Prostate gland (tissue), 2 donors: ENCODE data around the gene GALNT8. TPM values are rescaled to one million over a fixed set of nuclear protein-coding genes. Genes with fewer than 3 reads are reported as not detected.

Experiments
- DNase-seq: peaks from one replicate; pipeline ENCODE4 v3.0.0-alpha.2; 2019; ENCODE audit warnings: low spot score
- H3K27ac ChIP-seq, 2 donors: fragments of 200-600 bp; sonication (generic); 2 replicates each; pipeline ENCODE4 v1.5.1; 2017 to 2019
- H3K27me3 ChIP-seq: fragments of 200-600 bp; sonication (generic); replicated peaks from 2 replicates; pipeline ENCODE4 v1.5.1; 2019; ENCODE audit not compliant: insufficient read depth
- H3K36me3 ChIP-seq, 2 donors: fragments of 200-600 bp; sonication (generic); 1 replicate in 1 of 2; 2 replicates in 1 of 2; pipeline versions ENCODE4 v1.5.1 to v1.8.1; 2017 to 2019
- H3K4me1 ChIP-seq: fragments of 200-600 bp; sonication (generic); replicated peaks from 2 replicates; pipeline ENCODE4 v1.5.1; 2019
- H3K4me3 ChIP-seq, 2 donors: fragments of 200-600 bp; sonication (generic); 2 replicates each; pipeline ENCODE4 v1.5.1; 2017 to 2019
- H3K9me3 ChIP-seq: fragments of 200-600 bp; sonication (generic); 2 replicates; pipeline ENCODE4 v1.5.1; 2017
- CTCF ChIP-seq, 4 experiments: fragments of 200-600 bp in 2 of 4; fragments of 450-650 bp in 2 of 4; sonication (generic) in 2 of 4; IDR thresholded peaks; 1 replicate in 3 of 4; 2 replicates in 1 of 4; pipeline ENCODE4 v1.5.1; 2016 to 2019; ENCODE audit warnings: antibody characterized with exemption in 4 of 4, mild to moderate bottlenecking in 2 of 4, moderate library complexity in 2 of 4
- POLR2A ChIP-seq: fragments of 450-650 bp; IDR thresholded peaks from one replicate; pipeline ENCODE4 v1.6.1; 2016; ENCODE audit warnings: antibody characterized with exemption, mild to moderate bottlenecking
- POLR2AphosphoS5 ChIP-seq: sonication (generic); formaldehyde crosslinking; IDR thresholded peaks from one replicate; pipeline ENCODE4 v1.6.1; 2017; ENCODE audit warnings: antibody characterized with exemption
- WGBS: methylation state at CpG from one replicate; pipeline ENCODE4 v1.1.5; 2018; 5-methylcytosine and 5-hydroxymethylcytosine counted together
- intact Hi-C: fragments of 100-400 bp; cut with DNase I; formaldehyde crosslinking; loops from one replicate; pipeline ENCODE4 v1.14.2; 2022
- total RNA-seq, 2 donors: library from RNA; depleted of rRNA; stranded (reverse); fragments of >200 nt; gene quantifications; one replicate each; pipeline ENCODE4 v1.1.0, GENCODE V29; 2016

Gene GALNT8
- total RNA-seq, 2 donors from 2014 or later, result 0.41 to 5.1 TPM

DNA sequence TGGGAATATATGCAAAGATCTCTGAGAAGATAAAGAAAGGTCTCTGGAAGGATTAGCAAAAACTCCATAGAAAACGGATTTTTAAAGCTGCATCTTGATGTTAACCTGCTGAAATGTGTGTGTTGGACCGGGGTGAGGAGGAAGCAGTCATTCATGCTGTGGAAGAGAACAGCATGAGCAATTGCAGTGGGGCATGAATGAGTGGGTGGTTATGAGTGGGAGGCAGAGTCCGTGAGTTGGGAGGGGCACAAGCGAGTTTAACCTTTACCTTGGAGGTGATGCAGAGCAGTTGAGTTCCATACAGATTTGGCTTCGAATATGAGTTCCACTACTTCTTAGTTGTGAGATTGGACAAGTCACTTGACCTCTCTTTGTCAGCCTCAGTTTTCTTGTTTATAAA lies 29.4 kb upstream of the GALNT8 start:
- no peak overlapping the region for H3K27ac ChIP-seq
- no peaks in the 10 kb centered on the region for H3K36me3 ChIP-seq
- no peaks in the 10 kb centered on the region for H3K27me3 ChIP-seq
- no peak overlapping the region for H3K4me3 ChIP-seq
- DNase-seq, result no peak
- no peaks in the 10 kb centered on the region for H3K4me1 ChIP-seq
- TF ChIP-seq POLR2AphosphoS5, result no peak
- WGBS, result 98% methylated on average over 5 of the region's 5 CpGs
- intact Hi-C loops, result no loop called here
- H3K9me3 ChIP-seq, result no peaks in the 10 kb centered on the region

- no peak overlapping the region for H3K4me3 ChIP-seq
- H3K27ac ChIP-seq, result peak overlapping the region in 1 of 2 donors; percentile 18
- DNase-seq, result no peak
- H3K4me1 ChIP-seq, result no peaks in the 10 kb centered on the region
- WGBS, result 23% methylated on average over 10 of the region's 10 CpGs
- H3K36me3 ChIP-seq, result no peaks in the 10 kb centered on the region
- no peaks in the 10 kb centered on the region for H3K9me3 ChIP-seq
- intact Hi-C loops, result no loop called here
- no peaks in the 10 kb centered on the region for H3K27me3 ChIP-seq
- TF ChIP-seq POLR2AphosphoS5, result no peak
- TF ChIP-seq POLR2A, result no peak
- no peak for TF ChIP-seq CTCF (IDR thresholded peaks at IDR 0.05)
These were observed 19.6 kb upstream of the GALNT8 start for GRCh38 chr12:4700621-4701026.

- no peak for DNase-seq
- no peaks in the 10 kb centered on the region for H3K9me3 ChIP-seq
- TF ChIP-seq POLR2A (no peak), CTCF (IDR thresholded peaks at IDR 0.05) (no peak), POLR2AphosphoS5 (no peak)
- H3K36me3 ChIP-seq, result no peaks in the 10 kb centered on the region
- intact Hi-C loops, result no loop called here
- no peak overlapping the region for H3K4me3 ChIP-seq
- H3K27me3 ChIP-seq, result no peaks in the 10 kb centered on the region
- WGBS, result 62% methylated on average over 8 of the region's 8 CpGs
- H3K4me1 ChIP-seq, result no peaks in the 10 kb centered on the region
- no peak overlapping the region for H3K27ac ChIP-seq
These were observed 18.6 kb upstream of the GALNT8 start for GRCh38 chr12:4701395-4702190.

GRCh38 chr12:4703676-4704075 lies 16.5 kb upstream of the GALNT8 start:
- H3K27ac ChIP-seq, result no peak overlapping the region
- DNase-seq, result no peak
- H3K4me3 ChIP-seq, result no peak overlapping the region
- H3K27me3 ChIP-seq, result no peaks in the 10 kb centered on the region
- no peaks in the 10 kb centered on the region for H3K36me3 ChIP-seq
- intact Hi-C loops, result no loop called here
- no peaks in the 10 kb centered on the region for H3K9me3 ChIP-seq
- no peak for TF ChIP-seq CTCF (IDR thresholded peaks at IDR 0.05)
- no peak for TF ChIP-seq POLR2A
- TF ChIP-seq POLR2AphosphoS5, result no peak
- WGBS, result 96% methylated on average over 5 of the region's 5 CpGs
- no peaks in the 10 kb centered on the region for H3K4me1 ChIP-seq

- Histone ChIP-seq H3K27ac (no peak overlapping the region), H3K27me3 (no peaks in the 10 kb centered on the region), H3K4me1 (no peaks in the 10 kb centered on the region), H3K4me3 (no peak overlapping the region), H3K9me3 (no peaks in the 10 kb centered on the region), H3K36me3 (no peaks in the 10 kb centered on the region)
- DNase-seq, result no peak
- intact Hi-C loops, result no loop called here
- TF ChIP-seq POLR2AphosphoS5 (no peak), POLR2A (no peak)
These were observed 14.4 kb upstream of the GALNT8 start for GRCh38 chr12:4705824-4706223.

- intact Hi-C loops, result no loop called here
- no peak for DNase-seq
- TF ChIP-seq POLR2A (no peak), CTCF (IDR thresholded peaks at IDR 0.05) (no peak), POLR2AphosphoS5 (no peak)
- Histone ChIP-seq H3K4me1 (no peaks in the 10 kb centered on the region), H3K27ac (no peak overlapping the region), H3K9me3 (no peaks in the 10 kb centered on the region), H3K4me3 (no peak overlapping the region), H3K36me3 (no peaks in the 10 kb centered on the region), H3K27me3 (no peaks in the 10 kb centered on the region)
- WGBS, result 76% methylated on average over 2 of the region's 2 CpGs
These were observed 12.9 kb upstream of the GALNT8 start for GRCh38 chr12:4707306-4707705.
